Islet precursor cell (in vitro differentiated cells): ENCODE measurements around the gene SOX2.
A peak's percentile ranks its signal among the peaks of the same experiment; 100 is the strongest.

Source experiments
- DNase-seq: peaks from one replicate; pipeline ENCODE4 v3.0.0-alpha.2; 2018

SOX2 gene

GRCh38 chr3:181705086-181705480 is 6.6 kb upstream of the SOX2 start:
- DNase-seq = no peak

- DNase-seq = no peak
These were observed 3.7 kb upstream of the SOX2 start for GRCh38 chr3:181707980-181708379.

DNA sequence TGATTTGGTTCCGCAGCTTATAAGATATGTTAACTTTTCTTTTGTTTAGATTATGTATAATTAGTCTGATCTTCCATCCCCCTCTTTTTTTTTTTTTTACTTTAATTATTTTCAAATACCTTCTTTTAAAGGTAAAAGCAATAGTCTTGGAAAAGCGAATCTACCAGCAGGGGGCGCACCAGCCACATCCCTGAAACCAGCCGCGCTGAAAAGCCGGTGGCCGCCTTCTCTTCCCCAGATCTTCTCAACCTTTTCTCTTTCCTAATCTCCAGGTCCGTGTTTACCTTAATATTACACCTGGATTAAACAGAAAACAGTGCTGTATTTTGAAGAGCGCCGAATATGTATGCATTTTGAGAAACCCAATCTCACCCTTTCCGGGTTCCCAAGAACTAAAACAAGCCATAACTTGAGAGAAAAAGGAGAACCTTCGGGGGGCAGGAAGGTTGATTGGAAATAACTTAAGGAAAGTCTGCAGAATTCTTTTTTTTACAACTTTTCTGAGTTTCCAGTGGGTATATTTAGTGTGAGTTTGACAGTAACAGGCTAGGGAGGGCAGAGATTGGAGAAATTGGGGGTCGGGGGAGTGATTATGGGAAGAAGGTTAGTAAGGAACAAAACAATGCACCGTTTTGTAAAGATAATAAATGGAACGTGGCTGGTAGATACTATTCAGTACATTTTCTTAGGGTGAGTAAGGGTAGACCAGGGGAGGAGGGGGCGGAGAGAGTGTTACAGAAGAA is 2.0 kb upstream of the SOX2 start:
- peak; percentile 78 for DNase-seq

- DNase-seq = peak; percentile 59
These were observed 1.1 kb upstream of the SOX2 start for GRCh38 chr3:181710345-181711291.

- DNase-seq = no peak
These were observed 464 bp downstream of the SOX2 start for GRCh38 chr3:181712226-181712552.

- DNase-seq = peak; percentile 83
These were observed 991 bp downstream of the SOX2 start for GRCh38 chr3:181712553-181713279.

DNA sequence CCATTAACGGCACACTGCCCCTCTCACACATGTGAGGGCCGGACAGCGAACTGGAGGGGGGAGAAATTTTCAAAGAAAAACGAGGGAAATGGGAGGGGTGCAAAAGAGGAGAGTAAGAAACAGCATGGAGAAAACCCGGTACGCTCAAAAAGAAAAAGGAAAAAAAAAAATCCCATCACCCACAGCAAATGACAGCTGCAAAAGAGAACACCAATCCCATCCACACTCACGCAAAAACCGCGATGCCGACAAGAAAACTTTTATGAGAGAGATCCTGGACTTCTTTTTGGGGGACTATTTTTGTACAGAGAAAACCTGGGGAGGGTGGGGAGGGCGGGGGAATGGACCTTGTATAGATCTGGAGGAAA is 1.5 kb downstream of the SOX2 start:
- no peak for DNase-seq

DNA sequence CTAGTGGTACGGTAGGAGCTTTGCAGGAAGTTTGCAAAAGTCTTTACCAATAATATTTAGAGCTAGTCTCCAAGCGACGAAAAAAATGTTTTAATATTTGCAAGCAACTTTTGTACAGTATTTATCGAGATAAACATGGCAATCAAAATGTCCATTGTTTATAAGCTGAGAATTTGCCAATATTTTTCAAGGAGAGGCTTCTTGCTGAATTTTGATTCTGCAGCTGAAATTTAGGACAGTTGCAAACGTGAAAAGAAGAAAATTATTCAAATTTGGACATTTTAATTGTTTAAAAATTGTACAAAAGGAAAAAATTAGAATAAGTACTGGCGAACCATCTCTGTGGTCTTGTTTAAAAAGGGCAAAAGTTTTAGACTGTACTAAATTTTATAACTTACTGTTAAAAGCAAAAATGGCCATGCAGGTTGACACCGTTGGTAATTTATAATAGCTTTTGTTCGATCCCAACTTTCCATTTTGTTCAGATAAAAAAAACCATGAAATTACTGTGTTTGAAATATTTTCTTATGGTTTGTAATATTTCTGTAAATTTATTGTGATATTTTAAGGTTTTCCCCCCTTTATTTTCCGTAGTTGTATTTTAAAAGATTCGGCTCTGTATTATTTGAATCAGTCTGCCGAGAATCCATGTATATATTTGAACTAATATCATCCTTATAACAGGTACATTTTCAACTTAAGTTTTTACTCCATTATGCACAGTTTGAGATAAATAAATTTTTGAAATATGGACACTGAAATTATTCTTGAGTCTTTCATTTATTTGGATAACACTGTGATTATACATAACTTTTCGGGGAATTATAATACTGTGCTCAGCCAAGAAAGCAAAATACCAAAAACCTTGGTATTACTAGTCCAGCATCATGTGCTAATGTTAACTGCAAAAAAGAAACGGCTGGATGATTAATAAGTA is 2.2 kb downstream of the SOX2 start:
- DNase-seq = no peak

- DNase-seq = no peak
These were observed 4.0 kb downstream of the SOX2 start for GRCh38 chr3:181715571-181716340.

DNA sequence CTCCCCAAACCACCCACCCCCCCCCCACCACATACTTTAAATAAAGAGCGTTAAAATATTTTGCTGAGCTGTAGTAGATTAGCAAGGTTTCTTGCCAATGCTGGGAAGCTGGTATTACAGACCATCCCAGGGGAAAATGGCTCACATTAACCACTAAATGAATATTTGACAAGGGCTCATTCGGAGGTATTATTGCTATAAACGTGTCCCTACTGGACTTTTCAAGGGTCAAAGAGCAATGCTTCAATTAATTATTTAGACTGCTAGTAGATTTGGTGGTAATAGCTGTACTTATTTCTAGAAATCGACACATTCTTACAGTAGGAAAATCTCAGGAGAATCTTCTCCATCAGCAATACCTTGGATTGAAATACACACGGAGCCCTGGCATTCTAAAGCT is 5.2 kb downstream of the SOX2 start:
- no peak for DNase-seq

- DNase-seq = no peak
These were observed 5.9 kb downstream of the SOX2 start for GRCh38 chr3:181717549-181718171.

- no peak for DNase-seq
These were observed 6.6 kb downstream of the SOX2 start for GRCh38 chr3:181718369-181718768.

DNA sequence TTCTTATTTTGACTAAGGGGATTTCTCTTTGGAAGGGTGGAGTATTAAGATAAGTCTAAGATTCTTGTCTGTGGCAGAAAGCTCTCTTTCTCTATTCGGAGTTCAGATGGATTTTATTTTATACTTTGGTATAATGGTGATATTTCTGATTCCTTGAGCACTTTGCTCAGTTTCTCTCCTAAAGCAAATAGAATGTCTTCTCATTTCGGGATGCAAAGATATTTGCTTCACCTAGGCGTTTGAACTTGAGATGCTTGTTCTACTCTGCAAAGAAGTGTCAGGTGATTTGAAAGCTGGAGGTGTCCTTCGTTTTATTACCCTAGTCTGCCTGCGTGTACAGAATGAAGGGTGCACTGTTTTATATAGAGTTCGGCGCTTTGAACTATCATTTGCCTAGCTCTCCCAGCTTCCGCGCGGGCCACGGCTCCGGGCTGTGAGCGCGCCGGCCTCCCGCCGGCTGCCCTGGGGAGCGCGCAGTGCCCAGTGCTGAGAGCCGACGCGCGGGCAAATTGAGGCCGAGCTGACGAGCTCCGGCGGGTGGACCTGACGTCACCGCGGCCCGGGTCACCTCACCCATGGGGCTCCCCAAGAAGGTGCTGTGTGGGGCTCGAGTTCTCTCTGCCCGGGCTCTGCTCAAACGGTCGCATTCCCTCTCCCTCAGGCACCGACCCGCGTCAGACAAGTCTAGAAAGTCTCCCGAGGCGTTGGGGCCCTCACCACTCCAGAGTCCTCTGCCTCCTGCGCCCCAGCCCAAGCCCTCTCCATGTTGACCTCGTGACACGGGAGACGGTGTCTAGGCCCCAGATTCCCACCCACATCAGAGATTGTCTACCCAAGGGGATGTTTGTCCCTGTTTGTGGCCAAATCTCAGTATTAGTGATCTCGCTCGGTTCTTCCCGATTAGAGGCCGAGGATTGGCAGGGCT is 7.5 kb downstream of the SOX2 start:
- no peak for DNase-seq

DNA sequence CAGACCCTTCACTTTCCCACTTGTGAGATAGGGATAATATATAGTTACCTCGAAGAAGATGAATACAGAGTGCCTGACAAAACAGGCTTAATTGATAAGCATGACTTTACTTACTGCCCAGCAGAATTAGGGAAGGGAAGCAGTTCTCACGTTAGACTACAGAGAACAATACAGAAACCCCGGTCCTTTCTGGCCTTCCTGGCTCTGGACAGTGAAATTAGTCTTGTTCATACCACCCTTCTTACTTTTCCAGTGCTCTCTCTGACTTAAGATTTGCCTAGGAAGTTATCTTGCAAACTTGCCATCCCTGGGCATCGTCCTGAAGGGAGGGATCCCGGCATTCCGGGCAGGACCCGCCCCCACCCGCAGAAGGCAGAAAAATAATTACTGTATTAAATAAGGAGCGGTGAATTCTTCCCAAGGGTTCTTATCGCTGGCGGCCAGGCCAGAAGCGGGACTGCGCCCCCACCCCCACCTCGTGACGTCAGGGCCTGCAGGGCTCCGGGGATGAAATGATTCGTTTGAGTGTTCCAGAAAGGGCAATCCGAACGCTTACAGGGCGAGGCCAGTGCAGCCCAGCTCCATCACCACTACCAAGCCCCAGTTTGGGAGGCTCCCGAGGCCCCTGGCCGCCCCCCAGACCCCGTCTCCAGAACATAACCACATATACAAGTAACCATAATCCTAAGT is 8.4 kb downstream of the SOX2 start:
- DNase-seq = no peak

GRCh38 chr3:181721046-181721875 is 9.5 kb downstream of the SOX2 start:
- no peak for DNase-seq

- no peak for DNase-seq
These were observed 10.4 kb downstream of the SOX2 start for GRCh38 chr3:181722156-181722555.

GRCh38 chr3:181722766-181723425 is 11.2 kb downstream of the SOX2 start:
- no peak for DNase-seq
